ENCODE data around the gene FNIP1.
"Not testable (repeated sequence)": the region's sequence is repeated elsewhere in the genome, so short reads cannot be mapped to it uniquely, and the experiment has no call there.

Gene FNIP1

DNA sequence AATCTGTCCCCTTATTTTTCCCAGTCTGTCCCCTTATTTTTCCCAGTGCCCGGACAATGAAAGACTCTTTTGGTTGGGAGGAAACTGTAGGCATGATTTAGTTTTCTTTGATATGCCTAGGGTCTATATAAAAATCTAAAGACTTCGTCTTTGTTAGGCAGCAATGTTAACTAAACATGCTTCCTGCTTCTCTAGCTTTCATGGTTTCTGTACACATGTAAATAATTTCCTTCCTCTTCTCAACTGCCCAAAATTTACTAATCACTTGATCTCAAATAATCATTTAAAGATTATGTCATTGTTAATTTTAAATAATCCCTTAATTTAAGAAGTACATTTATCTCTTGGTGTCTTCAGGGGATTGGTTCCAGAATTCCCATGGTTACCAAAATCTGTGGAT is 114.0 kb downstream of the FNIP1 start:
- no peak for DNase-seq

DNA sequence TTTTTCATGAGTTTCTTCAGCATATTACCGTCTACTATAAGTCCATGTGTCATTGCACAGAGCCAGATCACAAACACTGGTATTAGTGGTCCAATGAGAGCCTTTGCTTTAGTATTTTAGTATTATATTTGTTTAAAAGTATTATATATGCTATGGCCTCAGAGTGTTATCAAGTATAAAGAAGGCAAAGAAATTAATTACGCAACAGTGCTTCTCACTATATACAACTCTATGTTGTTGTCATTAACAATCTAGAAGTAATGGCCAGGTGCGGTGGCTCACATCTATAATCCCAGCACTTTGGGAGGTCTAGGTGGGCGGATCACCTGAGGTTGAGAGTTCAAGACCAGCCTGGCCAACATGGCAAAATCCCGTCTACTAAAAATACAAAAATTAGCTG is 114.6 kb downstream of the FNIP1 start:
- DNase-seq = no peak

DNA sequence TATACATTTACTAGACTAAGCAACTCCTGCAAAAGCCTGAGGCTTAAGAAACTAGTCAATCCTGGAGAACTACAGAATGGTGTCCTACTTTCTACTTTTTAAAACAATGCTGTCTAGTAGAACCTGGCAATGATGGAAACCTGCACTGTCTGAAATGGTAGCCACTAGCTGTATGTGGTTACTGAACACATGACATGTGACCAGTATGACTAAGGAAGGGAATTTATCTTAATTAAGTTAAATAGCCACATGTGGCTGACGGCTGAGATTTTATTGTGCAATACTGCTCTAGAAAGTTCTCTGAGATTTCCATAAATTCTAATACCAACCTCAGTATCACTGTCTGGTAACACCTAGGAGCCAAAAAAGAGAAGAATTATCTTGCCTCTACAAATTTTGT is 116.9 kb downstream of the FNIP1 start:
- no peak for DNase-seq

DNA sequence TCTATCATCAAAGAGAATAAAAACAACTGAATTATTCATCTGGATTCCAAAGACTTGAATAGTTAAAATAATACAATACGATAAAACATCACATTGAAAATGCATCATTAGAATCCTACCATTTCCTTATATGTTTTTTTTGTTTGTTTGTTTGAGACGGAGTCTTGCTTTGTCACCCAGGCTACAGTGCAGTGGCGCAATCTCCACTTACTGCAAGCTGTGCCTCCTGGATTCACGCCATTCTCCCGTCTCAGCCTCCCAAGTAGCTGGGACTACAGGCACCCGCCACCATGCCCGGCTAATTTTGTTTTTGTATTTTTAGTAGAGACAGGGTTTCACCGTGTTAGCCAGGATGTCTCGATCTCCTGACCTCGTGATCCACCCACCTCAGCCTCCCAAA is 118.5 kb downstream of the FNIP1 start:
- not testable (repeated sequence) for DNase-seq

DNA sequence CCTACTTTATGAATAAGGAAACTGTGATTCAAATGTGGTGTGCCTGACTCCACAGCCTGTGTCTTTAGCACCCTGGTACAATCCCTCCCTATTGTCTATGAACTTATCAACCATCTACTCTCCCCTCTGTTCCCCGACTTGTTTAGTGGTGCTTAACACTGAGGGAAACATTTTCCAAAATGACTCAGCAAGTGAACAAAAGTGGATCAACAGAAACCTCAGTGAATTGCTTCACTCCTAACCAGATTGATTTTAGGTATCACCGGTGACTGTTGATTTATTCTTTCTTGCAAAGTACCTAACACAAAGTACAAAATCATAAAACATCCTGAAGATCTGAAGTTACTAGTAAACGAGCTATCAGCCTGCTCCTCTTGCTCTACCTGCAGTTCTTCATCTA is 119.7 kb downstream of the FNIP1 start:
- DNase-seq = no peak

DNA sequence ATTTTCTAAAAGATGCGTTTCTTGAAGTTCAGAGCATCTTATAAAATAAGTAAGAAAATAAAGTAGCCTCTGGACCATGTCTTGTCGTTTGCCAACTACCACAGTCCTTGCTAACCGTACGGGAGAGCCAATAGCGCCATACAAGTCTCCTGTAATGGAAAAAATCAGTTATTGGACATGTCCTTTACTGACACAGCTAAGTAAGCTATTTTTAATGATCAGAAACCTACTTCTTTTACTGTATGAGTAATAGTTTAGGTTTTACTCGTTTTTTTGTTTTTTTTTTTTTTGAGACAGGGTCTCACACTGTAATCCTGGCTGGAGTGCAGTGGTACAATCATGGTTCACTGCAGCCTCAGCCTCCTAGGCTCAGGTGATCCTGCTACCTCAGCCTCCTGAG is 124.0 kb downstream of the FNIP1 start:
- no peak for DNase-seq

DNA sequence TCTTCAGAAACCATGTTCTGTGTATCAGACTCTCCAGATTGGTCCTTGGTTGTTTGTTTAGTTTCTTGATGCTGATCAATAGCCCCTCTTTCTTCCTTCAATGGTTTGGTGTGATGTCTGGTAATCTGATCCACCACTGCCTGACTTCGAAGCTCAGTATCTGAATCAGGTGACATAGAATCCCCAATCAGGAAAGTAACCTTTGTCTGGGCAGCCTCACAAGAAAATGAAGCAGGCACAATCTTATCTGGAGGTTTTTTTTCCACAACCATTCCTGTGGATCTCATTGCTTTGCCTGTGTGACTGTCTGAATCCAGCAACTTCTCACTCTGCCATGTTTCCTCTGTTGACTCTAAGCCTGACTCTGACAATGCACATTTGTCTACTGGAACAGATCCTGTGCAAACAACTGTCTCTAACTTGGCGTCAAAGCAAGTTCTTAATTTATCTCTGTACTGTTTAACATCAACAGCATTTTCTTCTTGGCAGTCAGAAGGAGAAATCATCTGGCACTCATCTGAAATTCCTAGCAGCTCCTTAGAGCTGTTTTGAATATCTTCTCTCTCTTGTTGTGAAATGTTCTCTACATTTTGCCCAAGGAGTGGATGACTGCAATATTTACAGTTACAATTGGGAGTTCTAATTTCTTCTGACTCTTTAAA is 124.7 kb downstream of the FNIP1 start:
- DNase-seq = no peak

DNA sequence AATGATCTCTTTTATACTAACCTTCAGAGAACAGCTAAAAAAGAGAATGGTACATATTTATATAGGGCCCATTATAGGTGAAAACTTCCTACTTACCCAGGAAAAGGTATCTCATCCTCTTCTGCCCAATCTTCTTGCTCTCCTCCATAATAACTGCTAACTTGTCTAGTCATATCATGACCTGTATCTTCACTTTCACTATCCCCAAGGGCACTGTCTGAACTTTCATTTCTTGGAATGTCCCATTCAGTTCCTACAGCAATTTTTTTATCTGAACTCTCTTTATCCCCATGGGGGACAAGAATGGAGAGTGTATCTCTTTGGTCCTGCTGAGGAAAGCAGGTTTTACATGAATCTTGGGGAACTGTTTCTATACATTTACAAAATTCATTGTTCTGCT is 125.4 kb downstream of the FNIP1 start:
- DNase-seq = no peak

DNA sequence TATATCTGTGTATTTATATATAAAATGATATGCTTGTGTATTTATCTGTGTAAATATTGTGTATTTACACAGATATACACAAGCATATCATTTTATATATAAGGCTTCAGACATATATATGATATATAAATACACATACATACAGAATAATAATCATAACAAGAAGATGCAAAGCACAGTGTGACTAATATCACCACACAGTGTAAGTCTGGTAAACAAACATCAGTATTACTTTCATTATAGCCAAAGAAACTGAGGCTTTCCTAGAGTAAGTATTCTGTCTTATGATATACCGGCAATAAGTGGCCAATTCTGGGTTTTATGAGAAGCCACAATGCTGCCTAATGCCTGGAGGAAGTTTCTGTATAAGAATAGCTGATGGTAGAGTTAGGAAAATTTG is 131.9 kb downstream of the FNIP1 start:
- no peak for DNase-seq

DNA sequence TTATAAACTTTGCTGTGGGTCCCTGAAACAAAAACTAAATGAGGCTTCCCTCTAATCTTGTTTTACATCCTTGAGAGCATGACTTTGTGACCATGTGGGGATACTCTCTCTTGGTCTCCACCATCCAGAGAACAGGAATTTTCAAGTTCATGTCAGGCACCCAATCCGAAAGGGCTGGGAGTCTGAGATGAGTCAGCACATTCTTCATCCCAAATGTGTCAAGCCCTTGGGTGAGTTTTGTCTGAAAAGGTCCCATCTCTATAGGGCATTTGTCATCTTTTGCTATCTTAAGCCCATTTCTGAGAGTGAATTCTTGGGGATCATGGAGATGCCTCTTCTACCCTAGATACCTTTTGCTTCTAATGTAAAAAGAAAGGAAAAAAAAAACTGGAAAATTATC is 134.9 kb downstream of the FNIP1 start:
- no peak for DNase-seq

DNA sequence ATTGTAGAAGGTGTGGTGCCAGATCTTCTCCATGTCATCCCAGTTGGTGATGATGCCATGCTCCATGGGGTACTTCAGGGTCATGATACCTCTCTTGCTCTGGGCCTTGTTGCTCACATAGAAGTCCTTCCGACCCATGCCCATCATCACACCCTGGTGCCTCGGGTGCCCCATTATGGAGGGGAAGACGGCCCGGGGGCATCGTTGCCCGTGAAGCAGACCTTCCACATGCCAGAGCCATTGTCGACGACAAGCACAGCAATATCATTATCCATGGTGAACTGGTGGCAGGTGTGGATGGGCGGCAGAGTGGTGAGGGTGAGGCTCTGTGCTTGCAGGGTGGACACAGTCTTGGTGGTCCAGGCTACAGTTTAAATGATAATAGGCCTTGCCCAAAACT is 137.0 kb downstream of the FNIP1 start:
- DNase-seq = no peak

DNA sequence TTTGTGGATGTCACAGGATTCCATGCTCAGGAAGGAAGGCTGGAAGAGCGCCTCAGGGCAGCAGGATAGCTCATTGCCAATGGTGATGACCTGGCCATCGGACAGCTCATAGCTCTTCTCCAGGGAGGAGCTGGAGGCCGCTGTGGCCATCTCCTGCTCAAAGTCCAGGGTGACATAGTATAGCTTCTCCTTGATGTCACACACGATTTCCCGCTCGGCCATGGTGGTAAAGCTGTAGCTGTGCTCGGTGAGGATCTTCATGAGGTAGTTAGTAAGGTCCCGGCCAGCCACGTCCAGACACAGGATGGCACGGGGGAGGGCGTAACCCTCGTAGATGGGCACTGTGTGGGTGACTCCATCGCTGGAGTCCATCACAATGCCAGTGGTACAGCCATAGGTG is 137.5 kb downstream of the FNIP1 start:
- no peak for DNase-seq

DNA sequence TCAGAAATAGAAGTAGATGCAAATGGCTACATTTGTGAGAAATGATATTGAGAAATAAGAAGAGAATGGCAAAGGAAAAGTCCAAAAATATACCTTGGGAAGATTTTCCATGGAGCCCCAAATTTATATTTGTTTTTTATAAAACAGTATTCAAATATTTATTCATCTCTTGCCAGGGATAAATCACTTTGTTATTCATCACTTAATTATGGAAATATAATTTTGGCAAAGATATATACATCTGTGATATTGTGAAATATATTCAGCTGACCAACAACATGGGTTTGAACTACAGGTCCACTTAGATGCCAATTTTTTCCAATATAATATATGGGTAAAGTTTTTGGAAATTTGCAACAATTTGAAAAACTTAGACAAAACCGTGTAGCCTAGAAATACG is 142.0 kb downstream of the FNIP1 start:
- no peak for DNase-seq

DNA sequence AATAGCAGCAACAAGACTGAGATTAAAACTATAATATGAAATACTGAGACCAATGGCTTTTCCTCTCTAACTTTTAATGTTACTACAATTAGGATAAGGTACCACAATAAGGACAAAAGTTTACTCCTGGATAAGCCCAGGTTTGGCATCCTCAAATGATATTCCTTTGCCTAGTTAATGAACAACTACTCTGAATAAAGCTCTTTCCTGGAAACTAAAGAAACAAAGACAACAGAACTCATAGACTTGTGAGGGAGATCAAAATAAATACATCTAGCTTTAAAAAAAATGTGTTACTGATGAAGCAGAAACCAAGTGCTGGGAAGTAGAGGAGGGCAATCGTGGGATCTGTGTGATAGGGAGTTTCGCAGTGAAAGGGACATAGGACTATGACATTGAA is 142.5 kb downstream of the FNIP1 start:
- DNase-seq = no peak

DNA sequence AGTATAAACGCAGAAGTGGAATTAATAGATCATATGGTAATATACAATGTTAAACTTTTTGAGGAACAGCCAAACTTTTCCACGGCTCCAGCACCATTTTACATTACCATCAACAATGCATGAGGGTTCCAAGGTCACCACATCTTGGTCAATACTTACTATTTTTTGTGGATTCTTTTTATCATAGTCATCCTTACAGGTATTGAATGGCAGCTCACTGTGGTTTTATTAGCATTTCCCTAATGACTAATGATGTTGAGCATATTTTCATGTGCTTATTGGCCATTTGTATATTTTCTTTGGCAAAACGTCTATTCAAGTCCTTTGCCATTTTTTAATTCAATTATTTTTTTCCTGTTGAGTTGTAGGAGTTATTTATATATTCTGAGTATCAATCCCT is 147.7 kb downstream of the FNIP1 start:
- DNase-seq = no peak

DNA sequence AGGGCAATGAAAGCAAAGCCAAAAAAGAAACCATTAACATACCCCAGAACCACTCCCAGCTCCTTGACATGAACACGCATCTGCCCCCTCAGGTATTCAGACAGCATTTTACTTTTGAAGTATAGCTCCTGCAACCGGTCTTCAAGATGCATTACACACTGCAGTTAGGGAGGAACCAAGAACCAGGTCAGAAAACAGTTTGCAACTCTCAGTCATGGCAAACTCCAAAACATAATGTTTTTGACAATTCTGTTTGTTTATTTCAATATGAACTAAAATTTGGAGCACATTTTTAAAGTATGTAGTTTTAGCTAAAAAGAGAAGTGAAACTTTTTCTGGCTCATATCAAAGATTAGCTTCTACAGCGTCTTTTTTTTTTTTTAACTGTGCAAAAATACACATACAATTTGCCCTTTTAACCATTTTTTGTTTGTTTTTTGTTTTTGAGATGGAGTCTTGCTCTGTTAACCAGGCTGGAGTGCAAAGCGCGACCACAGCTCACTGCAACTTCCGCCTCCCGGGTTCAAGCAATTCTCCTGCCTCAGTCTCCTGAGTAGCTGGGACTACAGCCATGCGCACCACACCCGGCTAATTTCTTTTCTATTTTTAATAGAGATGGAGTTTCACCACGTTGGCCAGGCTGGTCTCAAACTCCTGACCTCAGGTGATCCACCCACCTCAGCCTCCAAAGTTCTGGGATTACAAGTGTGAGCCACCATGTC is 149.6 kb downstream of the FNIP1 start:
- no peak for DNase-seq

DNA sequence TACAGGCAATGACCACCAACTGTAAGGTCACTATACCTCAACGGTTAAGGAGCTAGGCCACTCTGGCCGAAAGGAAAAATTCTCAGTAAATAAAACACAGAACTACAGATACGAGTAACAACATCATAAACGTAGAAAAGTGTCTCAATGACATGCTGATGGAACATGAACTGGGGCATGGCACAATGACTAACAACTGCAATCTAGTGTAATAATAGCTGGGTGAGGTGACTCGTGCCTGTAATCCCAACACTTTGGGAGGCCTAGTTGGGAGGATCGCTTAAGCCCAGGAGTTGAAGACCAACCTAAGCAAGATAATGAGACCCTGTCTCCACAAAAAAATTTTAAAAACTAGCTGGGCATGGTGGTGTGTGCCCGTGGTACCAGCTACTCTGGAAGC is 152.0 kb downstream of the FNIP1 start:
- no peak for DNase-seq

DNA sequence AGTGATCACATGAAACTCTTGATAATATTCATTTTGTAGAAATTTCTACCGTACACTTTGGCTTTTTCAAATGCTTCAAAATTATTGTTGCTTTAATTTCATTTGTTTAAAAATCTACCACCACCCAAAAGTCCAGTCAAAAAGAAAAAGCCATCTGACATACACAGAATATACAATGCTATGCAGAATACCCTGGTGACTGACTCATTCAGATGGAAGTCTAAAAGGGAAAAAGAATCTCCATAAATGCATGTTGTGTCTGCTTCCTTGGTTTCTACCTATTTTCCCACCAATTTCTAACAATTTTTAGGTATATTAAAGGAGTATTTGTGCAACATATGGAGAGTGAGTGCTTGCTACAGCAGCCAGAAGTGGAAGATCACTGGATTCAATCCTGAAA is 152.4 kb downstream of the FNIP1 start:
- no peak for DNase-seq

DNA sequence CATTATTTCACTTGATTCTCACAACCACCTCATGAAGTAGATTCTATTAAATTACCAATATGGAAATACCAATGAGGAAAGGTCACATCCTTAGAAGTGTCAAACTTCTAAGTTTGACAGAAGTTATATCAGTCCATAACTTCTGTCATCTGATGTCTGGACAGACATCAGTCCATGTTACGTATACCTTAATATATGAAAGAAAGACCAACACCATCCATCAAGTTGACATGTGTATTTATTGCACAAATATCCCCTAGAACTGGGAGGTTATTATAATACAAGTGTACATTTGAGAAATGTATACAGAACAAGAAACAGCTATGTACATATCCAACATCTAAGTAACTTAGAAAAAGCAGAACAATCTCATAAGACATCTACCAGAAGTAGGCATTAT is 155.3 kb downstream of the FNIP1 start:
- no peak for DNase-seq

DNA sequence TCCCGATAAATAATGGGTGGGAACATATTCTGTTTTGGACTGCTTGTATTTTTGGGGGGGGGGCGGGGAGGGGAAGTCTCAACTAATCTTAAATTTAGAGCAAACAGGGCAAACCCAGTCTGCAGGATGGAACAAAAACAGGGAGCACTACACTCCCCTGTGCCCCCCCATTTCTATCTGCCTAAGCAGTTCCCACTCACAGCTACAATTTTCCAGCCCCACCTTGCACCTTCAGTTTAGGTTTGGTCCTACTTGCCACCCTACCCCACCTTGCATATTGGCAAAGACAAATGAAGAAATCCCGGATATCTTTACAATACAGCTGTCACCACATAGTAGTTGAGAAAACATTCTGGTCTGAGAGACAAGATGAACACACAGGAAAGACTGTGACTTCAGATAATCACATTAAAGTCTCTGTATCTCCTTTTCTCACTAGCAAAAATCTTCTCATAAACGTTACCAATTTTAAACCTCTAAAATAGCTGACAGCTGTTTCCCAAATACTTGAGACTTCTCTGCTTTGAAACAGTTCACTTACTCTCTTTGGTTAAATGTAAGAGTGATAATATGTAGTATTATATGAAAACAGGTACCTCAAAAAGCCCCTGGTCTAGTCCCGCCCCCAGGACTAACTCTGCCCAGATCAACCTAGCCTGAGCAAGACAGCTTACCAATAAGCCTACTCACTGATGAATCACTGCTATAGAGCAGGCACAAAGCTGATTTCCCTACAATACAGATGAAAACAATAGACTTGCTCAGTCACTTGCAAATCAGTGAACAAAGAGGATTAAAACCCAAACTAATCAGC is 156.6 kb downstream of the FNIP1 start:
- DNase-seq = peak; percentile 56

DNA sequence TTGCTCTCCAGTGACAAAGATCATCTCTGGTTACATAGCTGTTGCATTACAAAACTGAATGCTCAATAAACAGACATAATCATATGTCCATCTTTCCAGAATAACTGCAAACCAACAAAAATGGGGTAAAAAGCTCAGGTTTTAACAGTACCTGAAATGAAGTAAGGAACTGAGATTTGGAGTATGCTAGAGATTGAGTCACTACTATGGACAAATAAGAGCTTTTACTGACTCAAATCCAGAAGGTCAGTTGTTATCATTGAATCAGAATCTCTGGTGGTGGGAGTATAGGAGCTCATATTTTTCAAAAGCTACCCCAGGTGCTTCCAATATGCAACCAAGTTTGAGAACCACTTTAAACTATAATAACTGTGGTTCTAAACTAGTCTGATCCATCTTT is 157.7 kb downstream of the FNIP1 start:
- DNase-seq = no peak

DNA sequence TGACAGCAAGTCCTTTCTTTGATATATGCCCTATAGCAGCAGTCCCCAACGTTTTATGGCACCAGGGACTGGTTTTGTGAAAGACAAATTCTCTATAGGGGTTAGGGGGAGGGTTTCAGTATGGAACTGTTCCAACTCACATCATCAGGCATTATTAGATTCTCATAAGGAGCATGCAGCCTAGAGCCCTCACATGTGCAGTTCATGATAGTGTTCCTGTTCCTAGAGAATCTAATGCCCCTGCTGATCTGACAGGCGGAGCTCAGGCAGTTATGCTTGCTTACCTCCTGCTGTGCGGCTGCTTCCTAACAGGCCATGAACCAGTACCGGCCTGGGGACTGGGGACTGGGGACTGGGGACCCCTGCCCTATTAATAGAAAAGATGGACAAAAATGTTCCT is 159.1 kb downstream of the FNIP1 start:
- DNase-seq = no peak

DNA sequence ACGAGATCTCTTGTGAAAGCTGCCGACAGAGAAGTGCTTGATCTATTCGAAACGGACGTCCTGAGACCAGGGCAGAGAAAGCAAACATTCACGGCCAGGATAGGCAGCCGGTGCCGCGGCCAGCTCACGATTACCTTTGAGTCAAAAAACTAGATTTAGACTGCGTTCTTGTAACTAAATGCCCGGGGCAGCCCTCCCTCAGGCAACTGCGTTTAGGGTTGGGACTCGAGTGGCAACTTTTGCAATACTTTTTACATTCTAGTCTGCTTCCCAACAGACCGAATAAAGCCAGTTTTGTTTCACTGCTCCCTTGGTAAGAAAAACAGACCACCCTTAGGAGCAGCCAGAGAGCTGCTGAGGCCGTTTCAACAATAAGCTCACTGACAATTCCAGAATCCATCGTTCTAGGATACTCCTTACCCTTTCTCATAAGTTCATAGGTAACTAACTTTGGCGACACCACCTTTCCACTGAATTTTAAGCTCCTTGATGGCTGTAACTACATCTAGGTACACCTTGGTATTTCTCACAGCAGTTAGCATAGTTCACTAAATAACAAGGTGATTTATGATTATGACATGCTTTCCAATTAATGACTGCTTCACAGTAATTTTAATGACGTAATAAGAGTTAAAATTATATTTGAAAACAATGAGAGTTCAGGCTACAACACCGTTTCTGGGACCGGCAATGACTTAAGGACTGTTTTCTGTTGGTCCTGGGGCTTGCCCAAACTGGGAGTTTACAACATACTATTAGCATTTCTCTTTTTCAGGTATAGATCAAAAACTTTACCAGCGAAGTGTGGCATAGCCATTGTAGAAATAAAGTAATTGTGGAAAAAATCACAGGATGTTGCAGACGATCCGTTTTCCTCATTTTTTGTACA is 160.9 kb downstream of the FNIP1 start:
- peak; percentile 45 for DNase-seq

Measured in NCI-H82 (cell line).